ENCODE results near the gene STX7.
"Not testable (repeated sequence)": the region's sequence is repeated elsewhere in the genome, so short reads cannot be mapped to it uniquely, and the experiment has no call there.

The STX7 gene

DNA sequence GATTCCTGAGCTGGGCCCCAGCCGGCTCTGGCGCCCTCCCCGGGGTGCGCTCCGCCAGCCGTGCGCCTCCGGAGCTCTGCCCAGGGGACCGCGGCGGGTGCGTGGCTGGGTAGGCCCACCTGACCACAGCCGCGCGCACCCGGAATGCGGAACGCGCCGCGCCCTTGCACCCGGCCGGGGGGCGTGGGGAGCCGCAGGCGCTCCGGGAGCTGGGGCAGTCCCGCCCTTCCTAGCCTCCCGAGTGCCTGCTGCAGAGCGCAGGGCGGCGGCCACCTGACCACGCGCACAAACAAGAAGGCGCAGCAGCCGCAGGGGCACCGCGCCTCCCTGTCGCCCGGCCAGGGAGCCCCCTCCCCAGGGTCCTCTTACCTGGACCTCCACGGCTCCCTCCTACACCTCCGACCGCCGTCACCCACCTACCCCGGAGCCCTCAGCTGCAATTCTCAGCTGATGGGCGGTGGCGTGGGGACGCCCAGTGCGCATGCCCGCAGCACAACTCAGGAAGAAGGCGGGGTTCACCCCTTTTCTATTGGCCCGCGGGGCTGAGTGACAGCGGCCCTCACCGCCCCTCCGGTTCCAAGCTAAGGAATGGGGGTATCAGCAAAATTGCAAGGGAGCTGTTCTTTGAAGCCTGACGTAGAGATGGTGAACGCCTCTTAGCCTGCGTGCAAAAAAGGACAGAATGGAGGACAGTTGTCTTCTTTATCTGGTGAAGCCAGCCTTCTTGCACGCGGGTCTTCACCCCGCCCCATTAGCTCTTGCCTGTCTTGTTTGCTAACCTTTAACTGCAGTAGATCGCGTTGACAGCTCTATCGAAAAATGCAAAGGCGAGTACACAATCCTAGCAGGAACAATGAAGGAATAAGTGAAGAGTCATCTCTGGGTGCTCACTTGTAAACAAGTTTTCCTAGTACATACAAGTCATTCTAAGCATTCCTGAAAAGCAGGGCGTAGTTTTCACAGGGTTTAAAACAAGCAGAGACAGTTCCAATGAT is at the start of gene STX7:
TSS of gene STX7 (minus strand) at position 479 of the 995 bp plus-strand sequence. CDS start 9,586 bp downstream, outside the sequence.
- peak; percentile 69 for DNase-seq (ENCODE audit: low read depth)

DNA sequence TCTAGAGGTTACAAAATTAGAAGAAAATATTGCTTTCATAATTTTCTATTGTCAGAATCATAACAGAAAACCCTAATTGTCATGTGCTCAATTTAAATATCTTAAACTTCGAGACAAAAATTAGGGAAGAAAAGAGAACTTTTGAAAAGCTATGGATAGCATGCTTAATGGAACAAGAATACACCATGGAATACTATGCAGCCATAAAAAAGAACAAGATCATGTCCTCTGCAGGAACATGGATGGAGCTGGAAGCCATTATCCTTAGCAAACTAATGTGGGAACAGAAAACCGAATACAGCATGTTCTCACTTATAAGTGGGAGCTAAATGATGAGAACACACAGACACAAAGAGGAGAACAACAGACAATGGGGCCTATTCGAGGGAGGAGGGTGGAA is 47.2 kb upstream of the STX7 start:
- DNase-seq (ENCODE audit: low read depth), result not testable (repeated sequence)

DNA sequence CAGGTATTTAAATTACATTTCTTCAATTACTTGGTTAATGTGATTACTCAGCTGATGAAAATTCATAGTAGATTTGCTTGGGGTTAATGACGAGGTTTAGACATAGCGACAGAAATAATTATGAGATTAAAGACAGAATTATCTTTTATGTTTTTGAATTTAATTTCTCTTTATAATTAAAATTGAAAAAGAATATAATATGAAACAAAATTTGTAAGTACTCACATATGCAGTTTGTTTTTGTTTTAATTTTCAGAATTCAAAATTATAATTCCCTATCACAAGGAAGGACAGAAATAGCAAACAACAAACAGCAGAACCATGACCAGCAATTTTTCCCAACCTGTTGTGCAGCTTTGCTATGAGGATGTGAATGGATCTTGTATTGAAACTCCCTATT is 39.5 kb upstream of the STX7 start, which contains the start of gene TAAR8:
TSS of gene TAAR8 (plus strand) at position 301 of the 400 bp plus-strand sequence. CDS start at position 322, 21 bp downstream.
- no peak for DNase-seq (ENCODE audit: low read depth)

GRCh38 chr6:132551214-132551613 is 38.3 kb upstream of the STX7 start:
- no peak for DNase-seq (ENCODE audit: low read depth)

DNA sequence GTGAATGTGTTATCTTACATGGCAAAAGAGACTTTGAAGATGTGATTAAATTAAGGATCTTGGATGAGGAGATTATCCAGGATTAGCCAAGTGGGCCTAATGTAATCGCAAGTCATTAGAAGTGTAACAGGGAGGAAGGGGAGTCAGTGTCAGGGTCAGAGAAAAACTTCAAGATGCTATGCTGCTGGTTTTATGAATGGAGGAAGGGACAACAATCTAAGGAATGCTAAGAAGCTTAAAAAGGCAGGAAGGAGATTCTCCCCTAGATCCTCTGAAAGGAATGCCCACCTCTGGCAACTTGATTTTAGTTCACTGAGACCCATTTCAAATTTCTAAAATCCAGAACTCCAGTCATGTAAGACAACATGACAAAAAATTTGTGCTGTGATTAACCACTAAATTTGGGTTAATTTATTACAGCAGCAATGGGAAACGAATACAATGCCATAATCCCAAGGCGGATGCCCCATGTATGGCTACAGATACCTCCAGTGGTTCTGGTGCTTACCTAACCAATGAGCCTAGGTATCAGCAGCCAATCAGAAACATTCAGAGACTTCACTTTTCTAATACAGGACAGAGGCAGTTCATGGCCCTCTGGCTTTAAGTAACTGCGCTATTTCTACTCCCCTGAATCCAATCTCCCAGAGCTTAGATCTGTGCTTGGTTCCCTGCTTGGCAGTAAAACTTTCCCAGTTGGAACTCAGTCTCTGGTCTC is 36.0 kb upstream of the STX7 start:
- no peak for DNase-seq (ENCODE audit: low read depth)

- DNase-seq (ENCODE audit: low read depth), result no peak
Observed at GRCh38 chr6:132544826-132545225, 31.9 kb upstream of the STX7 start.

GRCh38 chr6:132537977-132538376 is 25.1 kb upstream of the STX7 start, which contains the start of gene TAAR9:
Gene TAAR9, plus strand, starts transcription at chr6:132538277. Its CDS starts 13 bp downstream, at chr6:132538290.
- no peak for DNase-seq (ENCODE audit: low read depth)

- no peak for DNase-seq (ENCODE audit: low read depth)
Observed at GRCh38 chr6:132537145-132537544, 24.2 kb upstream of the STX7 start.

- not testable (repeated sequence) for DNase-seq (ENCODE audit: low read depth)
Observed at GRCh38 chr6:132534546-132534945, 21.6 kb upstream of the STX7 start.

DNA sequence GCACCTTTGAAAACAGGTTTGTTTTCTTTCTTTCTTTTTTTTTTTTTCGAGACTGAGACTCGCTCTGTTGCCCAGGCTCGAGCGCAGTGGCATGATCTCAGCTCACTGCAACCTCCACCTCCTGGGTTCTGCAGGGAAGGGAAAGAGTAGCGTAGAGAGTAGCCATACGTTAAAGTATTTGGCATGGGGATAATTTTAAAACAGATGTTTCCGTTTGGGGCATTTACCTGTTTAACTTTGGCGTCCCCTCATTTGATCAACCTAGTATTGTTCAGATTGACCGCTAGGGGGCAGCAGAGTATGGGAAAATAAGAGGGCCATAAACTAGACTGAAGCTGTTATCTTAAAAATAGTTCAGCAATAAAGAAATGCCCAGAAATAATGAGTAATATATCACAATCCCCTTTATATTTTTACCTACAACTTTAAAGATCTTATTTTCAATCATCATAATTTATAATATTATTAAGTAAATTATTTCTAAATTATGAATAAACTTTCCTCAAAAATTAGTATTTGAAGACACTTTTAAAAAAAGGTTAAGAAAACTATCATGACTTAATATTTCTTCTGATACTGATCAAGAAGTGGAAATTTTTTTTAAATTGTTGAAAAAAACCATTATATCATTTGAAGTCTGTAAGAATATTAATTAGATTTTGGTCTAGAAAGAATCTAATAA is 17.5 kb upstream of the STX7 start:
- DNase-seq (ENCODE audit: low read depth), result peak; percentile 49

- no peak for DNase-seq (ENCODE audit: low read depth)
Observed at GRCh38 chr6:132527791-132528190, 14.9 kb upstream of the STX7 start.

DNA sequence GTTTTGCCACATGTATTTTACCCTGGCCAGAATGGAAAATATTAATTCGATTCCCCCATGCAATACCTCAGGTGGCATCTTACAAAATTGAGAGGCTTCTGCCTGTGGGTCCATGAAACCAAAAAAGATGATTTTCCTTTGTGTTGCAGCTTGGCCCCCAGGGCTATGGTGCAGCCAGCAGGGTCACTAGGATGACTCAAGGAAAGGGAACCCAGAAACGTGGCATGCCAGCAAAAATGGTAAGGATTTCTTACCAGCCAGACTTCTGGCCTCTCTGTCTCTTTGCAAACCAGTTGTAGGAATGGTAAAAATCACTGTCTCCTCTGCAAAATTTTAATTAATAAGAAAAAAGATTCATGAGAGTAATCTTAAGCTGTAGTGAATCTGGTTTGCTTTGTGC is 13.5 kb upstream of the STX7 start:
- DNase-seq (ENCODE audit: low read depth), result no peak

DNA sequence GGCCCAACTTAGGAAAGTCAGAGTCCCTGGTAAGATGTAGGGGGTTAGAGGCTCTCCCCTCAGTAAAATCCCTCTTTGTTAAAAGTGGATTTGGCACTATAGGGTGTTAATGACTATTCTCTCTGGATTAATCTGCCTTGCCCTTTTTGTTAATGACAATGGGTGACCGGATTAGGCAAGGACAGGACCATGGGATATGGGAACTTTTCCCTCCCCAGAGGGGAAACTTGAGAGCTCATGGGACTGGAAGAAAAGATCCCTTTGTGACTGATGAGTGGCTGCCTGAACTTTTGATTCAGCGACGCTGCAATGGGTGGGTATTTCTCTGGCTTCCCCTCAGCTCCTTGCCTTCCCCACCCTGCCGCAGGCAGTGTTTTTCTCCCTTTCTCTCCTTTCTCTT is 12.9 kb upstream of the STX7 start:
- DNase-seq (ENCODE audit: low read depth), result no peak

GRCh38 chr6:132524646-132525045 is 11.7 kb upstream of the STX7 start:
- DNase-seq (ENCODE audit: low read depth), result no peak

- no peak for DNase-seq (ENCODE audit: low read depth)
Observed at GRCh38 chr6:132520953-132521352, 8.0 kb upstream of the STX7 start.

DNA sequence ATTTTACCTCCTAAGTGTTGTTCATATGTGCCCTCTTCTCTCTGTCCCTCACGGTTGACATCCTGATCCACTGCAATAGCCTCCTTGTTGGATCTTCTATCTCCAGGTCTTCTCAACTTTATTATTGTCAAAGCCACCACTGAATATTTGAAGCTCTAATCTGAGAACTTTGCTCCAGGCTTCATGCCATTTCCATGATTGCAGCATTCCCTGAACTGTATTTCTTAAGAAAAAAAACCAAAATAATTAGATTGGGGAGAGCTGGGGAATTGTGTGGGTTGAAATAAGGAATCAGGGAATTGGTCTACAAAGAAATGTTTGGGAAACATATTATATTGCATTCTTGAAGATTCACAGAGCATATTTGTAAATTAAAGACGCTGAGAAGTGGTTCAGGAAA is 2.5 kb upstream of the STX7 start:
- DNase-seq (ENCODE audit: low read depth), result no peak

- no peak for DNase-seq (ENCODE audit: low read depth)
Observed at GRCh38 chr6:132513831-132514545, 1.1 kb upstream of the STX7 start.

DNA sequence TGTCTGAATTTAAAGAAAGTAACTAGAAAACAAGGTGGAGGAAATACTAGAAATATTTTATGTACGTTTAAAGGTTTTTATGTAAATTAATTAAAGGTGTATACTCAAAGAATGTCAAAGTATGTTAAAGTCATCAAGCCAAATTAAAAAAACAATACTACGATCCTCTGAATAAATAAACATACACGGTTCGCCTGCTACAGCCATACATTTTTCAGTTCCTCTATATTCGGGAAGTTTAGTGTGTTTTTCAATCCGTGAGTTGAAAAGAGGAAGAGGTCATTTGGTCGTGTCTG is 626 bp downstream of the STX7 start:
- no peak for DNase-seq (ENCODE audit: low read depth)

- DNase-seq (ENCODE audit: low read depth), result no peak
Observed at GRCh38 chr6:132511831-132512220, 1.1 kb downstream of the STX7 start.

GRCh38 chr6:132511210-132511830 is 1.6 kb downstream of the STX7 start:
- DNase-seq (ENCODE audit: low read depth), result no peak
